ENCODE measurements around the gene PEPD. TPM values are rescaled to one million over a fixed set of nuclear protein-coding genes. Genes with fewer than 3 reads are reported as not detected.

Gene PEPD
- total and polyA plus RNA-seq, 4 donors: 48.2 to 186 (median 55.5) TPM

DNA sequence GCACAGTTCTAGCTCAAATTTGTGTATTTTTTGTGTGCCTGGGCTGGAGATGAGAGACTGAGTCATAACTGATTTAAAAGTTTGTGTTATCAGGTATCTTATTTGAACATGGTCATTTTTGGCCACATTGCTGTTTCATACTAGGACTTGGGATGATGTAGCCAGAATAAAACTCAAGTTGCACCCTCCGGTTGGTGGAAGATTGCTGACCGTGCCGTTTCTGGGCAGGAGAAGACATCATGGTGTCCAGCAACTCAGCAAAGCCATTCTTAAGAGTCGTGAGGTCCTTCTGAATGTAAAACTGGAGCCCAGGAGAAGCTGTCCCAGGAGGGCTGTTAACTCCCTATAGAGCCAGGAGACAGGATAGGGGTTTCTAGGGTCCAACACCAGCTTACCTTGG lies 140.5 kb downstream of the PEPD start:
- DNase-seq (no peak), ATAC-seq (ENCODE audit: low FRiP score) (no peak)
- WGBS, 2 donors: 71 to 77% methylated on average over 4 of the region's 4 CpGs
- H3K4me1 ChIP-seq (ENCODE audit: control insufficient read depth in 1 of 2, insufficient read depth in 2 of 2, low read length in 2 of 2): no peaks in the 10 kb centered on the region
- H3K36me3 ChIP-seq (ENCODE audit: control insufficient read depth in 1 of 2, insufficient read depth in 2 of 2, low read length in 1 of 2): peaks cover 0 to 5% of the 10 kb centered on the region in 2 donors
- intact Hi-C loops (cut with DNase I): no loop called here
- no peak overlapping the region for H3K27ac ChIP-seq (ENCODE audit: low read depth in 1 of 2, low read length in 2 of 2)
- H3K4me3 ChIP-seq (ENCODE audit: low read length in 2 of 2): no peak overlapping the region
- H3K9me3 ChIP-seq (ENCODE audit: control insufficient read depth, low read length): no peaks in the 10 kb centered on the region
- H3K27me3 ChIP-seq (ENCODE audit: control insufficient read depth in 1 of 2, insufficient read depth in 2 of 2, low read length in 1 of 2): no peaks in the 10 kb centered on the region

DNA sequence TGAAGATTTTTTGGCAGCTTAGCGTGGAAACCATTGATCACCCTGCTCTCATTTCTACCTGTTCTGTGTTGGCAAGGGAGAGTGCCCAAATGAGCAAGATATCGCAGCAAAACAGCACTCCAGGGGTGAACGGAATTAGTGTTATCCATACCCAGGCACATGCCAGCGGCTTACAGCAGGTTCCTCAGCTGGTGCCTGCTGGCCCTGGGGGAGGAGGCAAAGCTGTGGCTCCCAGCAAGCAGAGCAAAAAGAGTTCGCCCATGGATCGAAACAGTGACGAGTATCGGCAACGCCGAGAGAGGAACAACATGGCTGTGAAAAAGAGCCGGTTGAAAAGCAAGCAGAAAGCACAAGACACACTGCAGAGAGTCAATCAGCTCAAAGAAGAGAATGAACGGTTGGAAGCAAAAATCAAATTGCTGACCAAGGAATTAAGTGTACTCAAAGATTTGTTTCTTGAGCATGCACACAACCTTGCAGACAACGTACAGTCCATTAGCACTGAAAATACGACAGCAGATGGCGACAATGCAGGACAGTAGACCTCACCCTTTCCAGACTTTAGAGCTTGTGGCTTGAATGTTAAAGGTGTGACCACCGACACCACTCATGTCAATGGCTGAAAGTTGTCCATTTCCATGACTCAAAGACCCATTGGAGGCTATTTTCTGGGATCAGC lies 142.3 kb downstream of the PEPD start:
- WGBS, 2 donors: 94 to 95% methylated on average over 16 of the region's 16 CpGs
- no peak for ATAC-seq (ENCODE audit: low FRiP score)

DNA sequence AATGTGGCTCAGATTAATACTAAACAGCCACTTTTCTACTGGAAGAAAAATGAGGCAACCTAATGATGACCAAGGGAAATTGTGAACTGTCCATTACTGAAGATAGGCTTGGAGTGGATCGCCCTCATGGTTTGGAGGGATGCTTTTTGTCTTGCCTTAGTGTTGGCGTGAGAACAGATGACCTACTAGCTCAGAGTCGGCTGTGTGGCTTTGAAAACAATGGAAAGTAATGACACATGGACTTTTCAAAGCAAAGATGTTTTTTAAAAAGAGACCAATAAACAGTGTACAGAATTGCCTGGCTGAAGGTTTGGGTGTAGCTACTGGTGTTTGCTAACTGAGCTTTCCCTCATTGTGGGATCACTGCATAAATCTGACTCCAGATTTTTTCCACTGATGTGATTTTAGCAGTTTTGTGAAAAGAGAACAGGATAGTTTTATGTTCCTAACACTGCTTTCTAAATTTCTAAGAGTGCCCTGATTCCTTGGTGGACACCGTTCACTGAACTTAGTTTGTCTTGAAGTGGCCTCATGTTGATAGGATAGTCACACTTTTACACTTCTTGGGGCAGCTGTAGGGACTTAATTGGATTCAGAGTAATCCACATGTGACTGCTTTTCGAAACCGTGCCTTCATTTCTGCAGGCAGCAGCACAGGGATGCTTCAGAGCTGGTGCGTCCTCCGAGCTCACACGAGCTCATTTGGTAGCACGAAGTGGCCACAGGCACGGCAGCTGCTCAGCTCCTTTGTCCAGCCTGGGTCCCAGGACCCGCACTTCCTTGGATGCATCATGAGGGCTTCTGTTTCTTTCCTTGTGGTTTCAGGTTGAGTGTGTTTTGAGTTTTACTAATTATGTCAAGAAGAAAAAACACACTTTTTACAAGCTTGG lies 143.8 kb downstream of the PEPD start:
- H3K36me3 ChIP-seq (ENCODE audit: control insufficient read depth in 1 of 2, insufficient read depth in 2 of 2, low read length in 1 of 2): peaks cover 0 to 5% of the 10 kb centered on the region in 2 donors
- peaks cover 0 to 7% of the 10 kb centered on the region in 2 donors for H3K4me1 ChIP-seq (ENCODE audit: control insufficient read depth in 1 of 2, insufficient read depth in 2 of 2, low read length in 2 of 2)
- no peak for ATAC-seq (ENCODE audit: low FRiP score)

More for the DNA sequence above, 142.3 kb downstream of the PEPD start:
- Histone ChIP-seq H3K9me3 (ENCODE audit: control insufficient read depth, low read length) (no peaks in the 10 kb centered on the region), H3K4me3 (ENCODE audit: low read length in 2 of 2) (no peak overlapping the region), H3K27ac (ENCODE audit: low read depth in 1 of 2, low read length in 2 of 2) (no peak overlapping the region), H3K4me1 (ENCODE audit: control insufficient read depth in 1 of 2, insufficient read depth in 2 of 2, low read length in 2 of 2) (peaks cover 0 to 7% of the 10 kb centered on the region in 2 donors), H3K27me3 (ENCODE audit: control insufficient read depth in 1 of 2, insufficient read depth in 2 of 2, low read length in 1 of 2) (no peaks in the 10 kb centered on the region), H3K36me3 (ENCODE audit: control insufficient read depth in 1 of 2, insufficient read depth in 2 of 2, low read length in 1 of 2) (peaks cover 0 to 5% of the 10 kb centered on the region in 2 donors)
- peak in 1 of 2 donors; percentile 43 for DNase-seq
- intact Hi-C loops (cut with DNase I): loop anchor here (5.0 to 10.0 kb wide), 2 partner anchors 77 to 1886 kb away; partner anchors contain the start of genes CEBPA (in 1 of the 2) and USF2 (in 1 of the 2)

DNA sequence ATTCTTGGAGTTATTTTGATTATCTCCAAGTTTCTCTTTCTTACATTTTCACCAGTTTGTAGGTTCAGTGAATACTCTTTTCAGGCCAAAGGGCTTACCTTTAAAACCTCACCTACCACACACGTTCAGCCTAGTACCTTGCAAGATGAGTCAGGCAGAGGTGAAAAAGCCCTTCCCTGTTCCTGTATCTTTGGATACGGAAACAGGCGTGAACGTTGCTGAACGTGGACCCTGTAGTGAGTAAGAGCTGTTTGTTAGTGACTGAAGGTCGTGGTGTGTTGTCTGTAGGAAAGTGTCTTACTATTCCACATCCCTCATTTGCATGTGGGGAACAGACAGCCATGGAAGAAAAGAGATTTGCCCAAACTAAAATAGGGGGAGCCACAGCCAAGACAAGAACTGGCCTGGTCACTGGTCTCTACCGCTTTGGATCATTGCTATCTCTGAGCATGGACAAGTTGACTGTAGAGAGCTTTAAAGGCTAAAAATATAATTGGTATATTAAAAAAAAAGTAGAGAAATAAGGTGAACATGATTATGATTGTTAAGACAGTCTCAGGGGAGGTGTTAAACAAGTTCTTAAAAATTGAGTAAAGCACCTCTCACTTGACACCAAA lies 144.5 kb downstream of the PEPD start:
- peaks cover 0 to 5% of the 10 kb centered on the region in 2 donors for H3K36me3 ChIP-seq (ENCODE audit: control insufficient read depth in 1 of 2, insufficient read depth in 2 of 2, low read length in 1 of 2)
- H3K4me3 ChIP-seq (ENCODE audit: low read length in 2 of 2): no peak overlapping the region
- H3K4me1 ChIP-seq (ENCODE audit: control insufficient read depth in 1 of 2, insufficient read depth in 2 of 2, low read length in 2 of 2): peaks cover 0 to 7% of the 10 kb centered on the region in 2 donors
- H3K27me3 ChIP-seq (ENCODE audit: control insufficient read depth in 1 of 2, insufficient read depth in 2 of 2, low read length in 1 of 2): no peaks in the 10 kb centered on the region
- intact Hi-C loops (cut with DNase I): loop anchor here (5.0 to 10.0 kb wide), 2 partner anchors 75 to 1888 kb away; partner anchors contain the start of genes CEBPA (in 1 of the 2) and USF2 (in 1 of the 2)
- no peaks in the 10 kb centered on the region for H3K9me3 ChIP-seq (ENCODE audit: control insufficient read depth, low read length)
- no peak overlapping the region for H3K27ac ChIP-seq (ENCODE audit: low read depth in 1 of 2, low read length in 2 of 2)
- 85 to 88% methylated on average over 7 of the region's 7 CpGs for WGBS, 2 donors
- ATAC-seq (ENCODE audit: low FRiP score) (no peak), DNase-seq (no peak)

More for the DNA sequence above, 143.8 kb downstream of the PEPD start:
- Histone ChIP-seq H3K4me3 (ENCODE audit: low read length in 2 of 2) (no peak overlapping the region), H3K27me3 (ENCODE audit: control insufficient read depth in 1 of 2, insufficient read depth in 2 of 2, low read length in 1 of 2) (no peaks in the 10 kb centered on the region), H3K9me3 (ENCODE audit: control insufficient read depth, low read length) (no peaks in the 10 kb centered on the region), H3K27ac (ENCODE audit: low read depth in 1 of 2, low read length in 2 of 2) (no peak overlapping the region)
- intact Hi-C loops (cut with DNase I): loop anchor here (5.0 to 10.0 kb wide), 2 partner anchors 76 to 1887 kb away; partner anchors contain the start of genes CEBPA (in 1 of the 2) and USF2 (in 1 of the 2)
- DNase-seq: no peak
- WGBS, 2 donors: 79 to 81% methylated on average over 12 of the region's 12 CpGs

DNA sequence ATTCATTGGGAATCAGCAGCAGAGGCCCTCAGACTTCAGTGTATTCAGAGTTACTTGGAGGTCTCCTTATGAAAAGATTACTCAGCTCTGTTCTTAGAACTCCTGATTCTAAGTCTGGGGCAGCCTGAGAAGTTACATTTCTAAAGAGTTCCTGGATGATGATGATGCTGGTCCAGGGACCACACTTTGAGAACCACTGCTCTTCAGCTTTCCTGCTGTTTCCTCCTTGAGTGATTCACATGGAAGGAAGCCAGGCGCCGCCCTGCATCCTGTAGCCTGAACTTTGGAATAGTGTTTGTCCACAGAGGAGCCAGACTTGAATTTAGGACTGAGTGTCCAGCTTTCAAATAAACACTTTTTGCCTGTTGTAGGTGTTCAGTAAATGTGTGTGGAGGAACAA lies 145.2 kb downstream of the PEPD start:
- no peak overlapping the region for H3K27ac ChIP-seq (ENCODE audit: low read depth in 1 of 2, low read length in 2 of 2)
- DNase-seq: peak; percentile 76 to 92
- 83 to 85% methylated on average over 2 of the region's 2 CpGs for WGBS, 2 donors
- ATAC-seq (ENCODE audit: low FRiP score): no peak
- peaks cover 0 to 7% of the 10 kb centered on the region in 2 donors for H3K4me1 ChIP-seq (ENCODE audit: control insufficient read depth in 1 of 2, insufficient read depth in 2 of 2, low read length in 2 of 2)
- no peaks in the 10 kb centered on the region for H3K27me3 ChIP-seq (ENCODE audit: control insufficient read depth in 1 of 2, insufficient read depth in 2 of 2, low read length in 1 of 2)
- no peaks in the 10 kb centered on the region for H3K9me3 ChIP-seq (ENCODE audit: control insufficient read depth, low read length)
- intact Hi-C loops (cut with DNase I): loop anchor here (5.0 to 10.0 kb wide), 2 partner anchors 74 to 1888 kb away; partner anchors contain the start of genes CEBPA (in 1 of the 2) and USF2 (in 1 of the 2)
- no peak overlapping the region for H3K4me3 ChIP-seq (ENCODE audit: low read length in 2 of 2)
- peaks cover 0 to 5% of the 10 kb centered on the region in 2 donors for H3K36me3 ChIP-seq (ENCODE audit: control insufficient read depth in 1 of 2, insufficient read depth in 2 of 2, low read length in 1 of 2)

DNA sequence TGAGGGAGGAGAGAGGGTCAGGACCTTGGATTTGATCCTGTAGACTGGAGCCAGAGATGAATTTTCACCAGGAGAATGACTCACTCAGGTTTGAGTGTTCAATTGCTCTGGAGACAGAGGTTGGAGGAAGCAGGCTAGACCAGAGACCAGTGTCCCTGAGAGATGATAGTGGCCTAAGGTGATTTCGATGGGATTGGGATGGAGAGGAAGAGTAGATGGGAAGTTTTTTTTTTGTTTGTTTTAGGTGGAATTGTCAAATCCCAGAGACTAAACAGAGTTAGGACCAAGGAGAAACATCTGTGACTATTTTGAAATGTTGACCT lies 145.8 kb downstream of the PEPD start:
- no peaks in the 10 kb centered on the region for H3K9me3 ChIP-seq (ENCODE audit: control insufficient read depth, low read length)
- H3K4me1 ChIP-seq (ENCODE audit: control insufficient read depth in 1 of 2, insufficient read depth in 2 of 2, low read length in 2 of 2): peaks cover 0 to 7% of the 10 kb centered on the region in 2 donors
- no peak overlapping the region for H3K27ac ChIP-seq (ENCODE audit: low read depth in 1 of 2, low read length in 2 of 2)
- intact Hi-C loops (cut with DNase I): loop anchor here (5.0 to 10.0 kb wide), 2 partner anchors 73 to 1889 kb away; partner anchors contain the start of genes CEBPA (in 1 of the 2) and USF2 (in 1 of the 2)
- no peak for DNase-seq
- H3K27me3 ChIP-seq (ENCODE audit: control insufficient read depth in 1 of 2, insufficient read depth in 2 of 2, low read length in 1 of 2): no peaks in the 10 kb centered on the region
- H3K4me3 ChIP-seq (ENCODE audit: low read length in 2 of 2): no peak overlapping the region
- H3K36me3 ChIP-seq (ENCODE audit: control insufficient read depth in 1 of 2, insufficient read depth in 2 of 2, low read length in 1 of 2): peaks cover 0 to 3% of the 10 kb centered on the region in 2 donors
- ATAC-seq (ENCODE audit: low FRiP score): no peak
- WGBS, 2 donors: 87 to 94% methylated on average over 1 of the region's 1 CpG

DNA sequence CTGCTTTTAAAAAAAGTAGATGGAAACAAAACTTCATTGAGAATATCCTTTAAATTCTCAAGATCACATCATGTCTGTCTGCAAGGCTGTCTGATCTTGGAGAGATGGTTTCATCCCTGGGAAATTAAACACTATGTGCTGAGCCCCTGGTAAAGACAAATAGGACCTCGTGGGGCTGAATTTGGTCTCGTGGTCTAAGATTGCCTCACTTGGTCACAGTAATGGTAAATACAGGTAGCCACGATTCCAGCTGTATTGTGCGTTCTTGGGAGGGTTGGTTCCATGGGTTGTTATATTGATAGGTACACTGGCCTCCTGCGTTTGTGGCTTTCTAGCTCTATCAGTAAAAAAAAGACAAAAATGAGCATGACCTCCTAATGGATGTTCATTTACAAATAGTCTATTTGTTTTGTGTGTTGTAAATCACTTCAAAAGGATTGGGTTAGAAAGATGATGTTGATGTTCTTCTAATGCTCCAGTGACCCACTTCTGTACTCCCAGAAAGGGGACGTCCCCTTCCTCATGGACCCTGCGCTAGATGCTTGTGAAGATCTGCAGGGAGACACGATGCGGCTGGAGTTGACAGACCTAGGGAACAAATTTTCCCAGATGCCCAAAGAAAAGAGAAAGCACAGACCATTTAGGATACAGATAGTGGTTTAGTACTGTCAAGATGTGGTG lies 146.3 kb downstream of the PEPD start:
- H3K9me3 ChIP-seq (ENCODE audit: control insufficient read depth, low read length): no peaks in the 10 kb centered on the region
- no peak for ATAC-seq (ENCODE audit: low FRiP score)
- H3K4me3 ChIP-seq (ENCODE audit: low read length in 2 of 2): peak overlapping the region; percentile 65 to 87
- H3K27ac ChIP-seq (ENCODE audit: low read depth in 1 of 2, low read length in 2 of 2): no peak overlapping the region
- 80 to 82% methylated on average over 9 of the region's 9 CpGs for WGBS, 2 donors
- peaks cover 0 to 7% of the 10 kb centered on the region in 2 donors for H3K4me1 ChIP-seq (ENCODE audit: control insufficient read depth in 1 of 2, insufficient read depth in 2 of 2, low read length in 2 of 2)
- DNase-seq: no peak
- intact Hi-C loops (cut with DNase I): loop anchor here (5.0 to 10.0 kb wide), 2 partner anchors 73 to 1890 kb away; partner anchors contain the start of genes CEBPA (in 1 of the 2) and USF2 (in 1 of the 2)
- peaks cover 0 to 3% of the 10 kb centered on the region in 2 donors for H3K36me3 ChIP-seq (ENCODE audit: control insufficient read depth in 1 of 2, insufficient read depth in 2 of 2, low read length in 1 of 2)
- H3K27me3 ChIP-seq (ENCODE audit: control insufficient read depth in 1 of 2, insufficient read depth in 2 of 2, low read length in 1 of 2): no peaks in the 10 kb centered on the region

All from aorta (tissue), 5 donors.